DMS79 (cell line): ENCODE measurements around the gene CXCR3.
A peak's percentile ranks its signal among the peaks of the same experiment; 100 is the strongest.
"Not testable (repeated sequence)": the region's sequence is repeated elsewhere in the genome, so short reads cannot be mapped to it uniquely, and the experiment has no call there.

Source experiments
- DNase-seq: peaks from one replicate; lab custom pipeline; 2025; lab: John Stamatoyannopoulos, UW

The CXCR3 gene

GRCh38 chrX:71636438-71637252 is 18.3 kb upstream of the CXCR3 start:
- DNase-seq: peak; percentile 9

DNA sequence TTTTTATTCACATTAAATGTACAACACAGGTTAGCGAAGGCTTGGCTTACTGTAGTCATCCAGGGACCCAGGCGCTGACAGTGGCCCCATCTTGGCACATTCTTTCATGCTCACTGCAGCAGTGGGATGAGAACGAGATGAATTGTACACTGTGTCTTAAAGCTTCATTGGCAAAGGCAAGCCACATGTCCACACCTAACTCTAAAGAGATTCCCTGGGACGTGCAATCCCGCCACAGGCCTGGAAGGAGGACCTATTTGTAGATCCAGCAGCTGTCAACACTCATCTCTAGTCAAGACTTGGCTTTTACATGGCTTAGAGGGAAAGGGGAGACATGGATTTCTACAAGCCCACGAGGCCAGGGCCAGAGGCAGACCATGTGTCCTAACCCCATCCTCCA is 16.1 kb upstream of the CXCR3 start:
- DNase-seq: no peak

DNA sequence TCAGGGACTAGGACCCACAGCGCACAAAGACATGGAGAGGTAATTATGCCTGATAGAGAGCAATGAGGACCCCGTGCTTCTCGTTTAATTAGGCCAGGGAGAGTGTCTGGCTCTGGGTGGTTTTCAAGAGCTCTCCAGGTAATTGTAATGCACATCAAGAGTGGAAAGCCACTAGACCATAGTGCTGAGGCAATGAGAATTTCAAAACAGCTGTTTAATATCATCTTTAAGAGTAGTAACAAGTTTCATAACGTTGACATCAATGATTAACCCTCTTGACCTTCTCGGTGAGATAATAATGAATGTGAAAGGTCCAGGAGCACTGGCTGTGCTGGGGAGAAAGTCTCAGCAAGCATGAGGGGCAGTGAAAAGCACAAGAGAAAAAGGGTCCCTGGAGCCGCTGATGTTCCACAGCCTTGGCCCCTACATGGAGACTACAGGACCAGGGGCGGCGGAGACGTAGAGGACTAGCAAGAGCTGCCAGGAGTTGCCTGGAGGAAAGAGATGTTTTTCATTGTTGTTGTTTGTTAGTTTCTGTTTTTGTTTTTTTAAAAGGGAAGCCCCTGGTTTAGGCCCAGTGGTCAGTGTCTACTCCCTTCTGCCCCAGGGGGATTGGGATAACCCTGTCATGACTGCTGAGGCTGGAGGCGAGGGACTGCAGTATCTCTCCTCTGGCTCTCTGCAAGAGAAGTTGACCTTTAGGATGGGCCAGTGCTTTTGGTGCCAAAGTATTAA is 14.8 kb upstream of the CXCR3 start:
- peak; percentile 85 for DNase-seq

GRCh38 chrX:71629467-71629866 is 11.2 kb upstream of the CXCR3 start:
- DNase-seq: no peak

DNA sequence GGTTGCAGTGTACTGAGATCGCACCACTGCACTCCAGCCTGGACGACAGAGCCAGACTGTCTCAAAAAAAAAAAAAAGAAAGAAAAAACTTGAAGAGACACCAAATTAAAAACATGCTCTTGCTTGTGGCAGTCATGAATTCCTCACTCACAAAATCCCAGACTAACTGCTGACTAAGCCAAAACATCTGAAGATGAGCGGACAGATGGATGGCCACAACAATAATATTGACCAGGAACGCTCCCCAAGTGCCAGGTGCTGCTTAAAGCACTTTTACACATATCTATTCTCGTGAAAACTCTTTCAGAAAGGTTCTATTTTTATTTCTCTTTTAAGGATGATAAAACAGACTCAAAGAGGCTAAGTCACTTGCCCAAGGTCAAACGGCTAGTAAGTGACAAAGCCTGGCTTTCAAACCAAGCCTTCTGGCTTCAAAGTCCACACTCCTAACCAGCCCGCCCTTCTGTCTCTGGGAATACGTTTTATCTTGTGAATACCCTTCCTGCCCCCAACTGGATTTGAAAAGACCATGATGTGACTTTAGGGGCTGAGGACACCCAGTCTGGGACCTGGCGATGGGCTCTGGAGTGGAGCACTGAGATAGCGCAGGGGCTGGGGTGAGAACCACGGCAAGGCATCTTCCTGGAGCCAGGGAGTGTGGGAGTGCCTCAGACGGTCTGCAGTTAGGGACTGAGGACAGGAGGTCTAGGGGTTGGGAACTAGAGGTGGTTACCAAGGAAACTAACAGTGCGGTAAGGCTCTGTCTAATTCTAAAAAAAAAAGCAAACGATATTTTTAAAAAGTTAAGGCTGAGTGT is 9.5 kb upstream of the CXCR3 start:
- DNase-seq: no peak

DNA sequence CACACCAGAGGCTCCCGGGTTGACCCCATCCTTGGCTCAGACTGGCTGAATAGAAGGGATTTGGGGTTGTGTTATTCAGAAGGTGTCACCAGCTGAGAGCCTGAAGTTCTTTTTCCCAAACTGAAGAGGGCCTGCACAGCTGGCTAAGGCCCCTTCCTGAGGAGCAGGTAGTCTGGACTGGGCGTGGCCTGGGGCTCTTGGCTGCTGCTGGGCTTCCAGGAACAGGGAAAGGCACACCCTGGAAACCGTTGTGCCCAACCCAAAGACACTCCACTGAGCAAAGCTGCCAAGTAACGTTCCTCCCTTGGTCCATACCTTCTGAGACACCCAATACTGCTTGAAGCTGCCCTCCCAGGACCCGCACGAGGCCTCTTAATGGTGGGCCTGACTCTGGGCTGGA is 8.3 kb upstream of the CXCR3 start:
- DNase-seq: no peak

DNA sequence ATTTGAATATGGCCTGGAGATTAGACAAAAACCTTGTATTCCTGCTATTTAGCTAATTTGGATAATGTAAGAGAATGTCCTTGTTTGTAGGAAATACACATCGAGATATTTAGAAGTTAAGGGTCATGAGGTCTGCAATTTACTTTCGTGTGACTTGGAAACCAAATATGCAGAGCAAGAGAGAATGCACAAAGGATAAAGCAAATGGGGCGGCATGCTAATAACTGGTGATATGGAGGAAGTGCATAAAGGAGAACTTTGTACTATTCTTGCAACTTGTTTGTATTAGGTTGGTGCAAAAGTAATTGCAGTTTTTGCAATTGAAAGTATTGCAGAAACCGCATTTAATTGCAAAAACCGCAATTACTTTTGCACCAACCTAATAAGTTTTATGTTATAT is 7.2 kb upstream of the CXCR3 start:
- no peak for DNase-seq

- no peak for DNase-seq
Observed at GRCh38 chrX:71623714-71624113, 5.4 kb upstream of the CXCR3 start.

DNA sequence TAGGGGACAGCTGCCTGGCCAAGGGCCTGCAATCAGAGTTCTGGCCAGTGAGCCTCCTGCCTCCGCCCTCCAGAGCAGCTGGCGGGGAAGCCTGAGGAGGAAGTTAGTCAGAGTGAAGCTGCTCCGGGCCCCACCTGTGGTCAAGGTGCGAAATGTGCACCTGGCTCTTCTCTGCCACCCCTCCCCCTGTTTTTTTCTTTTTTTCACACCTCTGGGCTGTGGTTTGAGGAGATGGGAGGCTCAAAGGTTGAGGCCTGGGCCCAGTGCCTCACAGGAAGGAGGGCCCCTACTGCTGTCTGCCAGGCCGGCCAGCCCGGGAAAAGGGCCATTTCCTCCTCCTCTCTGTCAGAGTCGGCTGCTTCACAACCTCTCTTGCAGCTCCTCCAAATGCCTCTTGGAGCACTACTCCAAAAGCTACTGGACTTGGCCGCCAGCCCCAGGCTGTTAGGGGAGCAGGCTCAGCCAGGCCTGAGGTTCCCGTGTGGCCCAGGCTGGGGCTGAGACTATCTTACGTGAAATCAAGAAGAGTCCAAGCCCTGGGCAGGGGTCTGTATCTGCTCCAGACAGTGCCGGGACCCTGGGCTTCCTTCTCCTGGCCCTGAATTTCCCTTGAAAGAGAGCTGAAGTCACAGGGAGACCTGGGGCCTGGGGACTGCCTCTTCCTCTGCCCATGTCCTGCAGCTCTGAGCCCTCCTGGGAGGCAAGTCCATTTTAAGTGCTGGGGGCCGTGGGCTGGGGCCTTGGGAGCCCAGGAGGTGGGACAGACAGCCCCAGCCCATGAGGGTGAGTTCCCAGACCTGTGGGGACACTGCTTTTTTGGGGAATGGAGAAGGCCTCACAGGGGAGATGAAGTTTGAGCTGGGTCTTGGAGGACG is 4.5 kb upstream of the CXCR3 start:
- DNase-seq: peak; percentile 67

DNA sequence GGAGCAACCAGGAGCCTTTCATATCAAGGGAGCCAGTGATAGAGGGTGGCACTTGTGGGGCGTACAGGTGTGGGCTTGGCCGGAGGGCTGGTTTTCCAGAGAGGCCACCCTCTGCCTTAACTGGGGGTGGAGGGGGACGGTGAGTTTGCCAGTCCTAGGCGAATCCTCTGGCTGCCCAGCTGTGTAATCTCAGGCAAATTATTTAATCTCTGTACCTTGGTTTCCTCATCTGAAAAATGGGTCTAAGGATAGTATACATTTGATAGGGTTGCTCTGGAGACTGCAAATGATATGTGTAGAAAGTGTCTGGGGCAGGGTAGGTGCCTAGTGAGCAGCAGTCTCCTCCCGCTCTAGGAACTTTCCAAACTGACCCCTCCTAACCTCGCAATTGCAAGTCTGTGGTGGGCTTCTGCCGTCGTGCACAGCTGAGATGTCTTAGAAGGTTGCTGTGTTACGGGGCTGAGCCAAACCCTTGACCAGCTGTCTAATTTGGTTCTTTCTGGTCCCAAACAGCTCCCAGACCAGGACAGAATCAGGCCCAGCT is 3.8 kb upstream of the CXCR3 start:
- DNase-seq: no peak

DNA sequence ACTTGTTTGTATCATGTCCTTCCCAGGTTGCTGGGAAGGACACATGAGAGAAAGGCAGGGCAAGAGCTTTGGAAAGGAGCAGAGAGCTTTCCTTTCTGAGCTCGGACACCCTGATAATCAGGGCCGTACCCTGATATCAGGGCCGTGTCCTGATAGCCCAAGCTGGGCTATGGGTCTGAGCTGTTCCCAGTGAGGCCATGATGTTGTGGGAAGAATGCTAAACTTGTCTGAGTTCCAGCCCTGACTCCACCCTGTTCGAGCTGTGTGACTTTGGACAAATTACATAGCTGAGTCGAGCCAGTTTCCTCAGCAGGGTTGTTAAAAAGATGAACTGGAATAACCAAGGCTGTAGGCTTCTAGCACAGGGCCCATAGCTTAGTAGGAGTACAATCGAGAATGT is 3.3 kb upstream of the CXCR3 start:
- no peak for DNase-seq

DNA sequence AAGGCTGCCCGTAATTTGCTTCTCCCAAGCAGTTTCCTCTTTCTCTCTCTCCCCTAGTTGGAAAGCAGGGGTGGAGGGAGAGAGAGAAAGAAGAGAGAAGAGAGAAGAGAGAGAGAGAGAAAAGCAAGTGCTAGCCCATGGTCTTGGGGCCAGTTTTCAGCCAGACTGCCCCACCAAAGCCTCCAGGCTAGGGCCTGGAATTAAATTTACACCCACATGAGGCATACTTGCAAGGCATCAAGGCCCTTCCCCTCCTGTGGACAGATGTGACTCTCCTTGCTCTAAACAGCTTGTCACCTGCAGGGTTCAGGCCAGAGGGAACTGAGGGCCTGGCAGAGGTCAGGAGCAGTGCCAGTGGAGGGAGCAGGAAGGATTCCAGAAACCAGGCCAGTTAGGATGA is 1.7 kb upstream of the CXCR3 start:
- no peak for DNase-seq

DNA sequence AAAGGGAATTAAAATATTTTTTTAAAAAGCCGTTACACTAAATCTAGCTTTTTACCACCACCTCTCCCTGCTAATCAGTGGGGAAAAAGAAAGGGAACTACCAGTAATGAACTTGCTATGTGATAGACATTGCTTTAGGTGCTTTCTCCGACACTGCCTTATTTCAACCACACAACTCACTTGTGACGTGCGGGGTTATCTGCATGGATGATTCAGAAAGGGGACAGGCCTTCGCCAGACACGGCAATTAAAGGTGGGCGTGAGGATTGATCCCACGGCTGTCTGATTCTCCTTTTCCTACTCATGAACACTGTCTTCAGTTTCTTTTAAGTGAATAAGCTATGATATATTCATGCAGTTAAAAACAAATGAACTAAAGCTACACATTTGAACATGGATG is 882 bp upstream of the CXCR3 start:
- DNase-seq: no peak

DNA sequence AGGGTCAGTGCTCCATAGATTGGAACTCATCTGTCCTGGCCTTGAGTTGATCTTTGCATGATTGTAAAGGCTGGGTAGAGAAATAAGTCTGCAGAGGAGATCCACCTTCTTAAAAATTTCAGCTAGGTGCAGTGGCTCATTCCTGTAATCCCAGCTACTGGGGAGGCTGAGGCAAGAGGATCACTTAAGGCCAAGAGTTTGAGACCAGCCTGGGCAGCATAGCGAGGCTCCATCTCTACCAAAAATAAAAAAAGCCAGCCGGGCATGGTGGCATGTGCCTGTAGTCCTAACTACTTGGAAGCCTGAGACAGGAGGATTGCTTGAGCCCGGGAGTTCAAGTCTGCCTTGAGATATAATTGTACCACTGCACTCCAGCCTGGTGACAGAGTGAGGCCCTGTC is 476 bp upstream of the CXCR3 start:
- DNase-seq: no peak

DNA sequence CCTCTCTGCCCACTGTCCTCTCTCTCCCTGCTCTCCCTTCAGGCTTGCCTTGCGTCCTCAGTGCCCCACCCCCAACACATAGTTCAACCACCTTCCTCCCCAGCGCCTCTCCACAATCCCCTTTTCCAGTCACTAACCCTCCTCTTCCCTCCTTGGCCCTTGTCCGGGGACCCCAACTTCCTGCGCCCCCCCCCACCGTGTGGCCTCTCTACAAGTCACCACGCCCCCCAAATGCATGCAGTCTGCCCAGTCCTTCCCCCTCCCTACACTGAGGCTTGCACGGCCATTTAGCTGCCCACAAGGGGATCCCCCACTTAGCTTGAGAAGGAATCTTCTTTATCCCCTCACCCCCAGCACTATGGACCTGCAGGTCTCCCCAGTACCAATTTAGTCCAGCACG is 569 bp downstream of the CXCR3 start:
- DNase-seq: no peak

- DNase-seq: no peak
Observed at GRCh38 chrX:71616672-71617529, 1.4 kb downstream of the CXCR3 start.

DNA sequence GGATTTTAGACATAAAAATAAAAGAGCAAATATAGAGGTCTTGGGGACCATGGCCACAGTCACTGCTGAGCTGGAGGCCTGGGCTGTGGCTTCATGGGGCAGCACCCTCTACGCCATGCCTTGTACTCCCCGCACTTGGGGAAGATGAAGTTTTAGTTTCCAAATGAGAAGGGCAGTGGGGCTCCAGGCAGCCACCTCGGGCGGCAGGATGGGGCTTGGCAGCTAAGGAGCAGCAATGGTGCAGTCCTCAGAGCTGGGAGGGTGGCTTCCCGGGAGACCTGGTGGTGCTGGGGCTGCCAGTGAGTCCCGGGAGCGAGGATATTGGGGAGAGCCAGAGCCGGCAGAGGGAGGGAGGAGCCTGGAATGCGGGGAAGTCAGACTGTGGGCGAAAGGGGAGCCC is 2.4 kb downstream of the CXCR3 start:
- DNase-seq: no peak

GRCh38 chrX:71615056-71615455 is 3.3 kb downstream of the CXCR3 start:
- DNase-seq: no peak

DNA sequence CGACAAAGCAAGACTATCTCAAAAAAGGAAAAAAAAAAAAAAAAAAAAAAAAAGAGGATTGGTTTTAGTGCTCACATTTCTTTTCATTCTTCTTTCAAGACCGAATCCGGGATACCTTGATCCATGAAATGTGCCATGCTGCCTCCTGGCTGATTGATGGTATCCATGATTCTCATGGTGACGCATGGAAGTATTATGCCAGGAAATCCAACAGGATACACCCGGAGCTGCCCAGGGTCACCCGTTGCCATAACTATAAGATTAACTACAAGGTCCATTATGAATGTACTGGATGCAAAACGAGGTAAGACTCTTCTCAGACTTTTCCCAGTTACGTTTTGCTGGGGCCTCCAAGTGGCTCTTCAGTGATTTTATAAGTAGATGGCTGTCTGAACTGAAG is 6.1 kb downstream of the CXCR3 start:
- no peak for DNase-seq

DNA sequence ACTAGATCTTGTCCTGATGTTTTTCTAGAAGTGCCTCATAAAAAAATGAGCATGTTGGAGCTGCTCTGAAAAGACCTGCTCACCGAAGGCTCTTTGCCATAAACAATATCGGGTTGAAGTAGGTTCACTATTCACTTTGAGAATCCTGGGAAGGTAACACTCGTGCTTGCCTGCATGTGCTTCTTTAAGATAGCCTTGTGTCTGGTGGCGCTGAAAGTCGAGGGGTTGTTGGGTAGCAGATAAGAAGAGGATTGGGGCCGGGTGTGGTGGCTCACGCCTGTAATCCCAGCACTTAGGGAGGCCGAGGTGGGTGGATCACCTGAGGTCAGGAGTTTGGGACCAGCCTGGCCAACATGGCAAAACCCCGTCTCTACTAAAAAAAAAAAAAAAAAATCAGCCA is 6.6 kb downstream of the CXCR3 start:
- not testable (repeated sequence) for DNase-seq
